H9 (cell line): ENCODE measurements around the gene APBB2. TPM values are rescaled to one million over a fixed set of nuclear protein-coding genes. Genes with fewer than 3 reads are reported as not detected.

Experiments
- DNase-seq: peaks from one replicate; pipeline ENCODE4 v3.0.0-alpha.2; 2017
- H2AFZ ChIP-seq: one replicate; pipeline ENCODE4 v1.6.1; 2013; ENCODE audit warnings: mild to moderate bottlenecking, low read length, control low read depth, moderate library complexity
- H2AK5ac ChIP-seq: 2 replicates; pipeline ENCODE4 v1.6.1; 2013; ENCODE audit warnings: low read length, control low read depth, mixed read lengths; ENCODE audit not compliant: insufficient read length
- H2BK120ac ChIP-seq: one replicate; pipeline ENCODE4 v1.6.1; 2013; ENCODE audit warnings: low read depth, mild to moderate bottlenecking, low read length, control low read depth, inconsistent platforms; ENCODE audit not compliant: poor library complexity, severe bottlenecking
- H2BK12ac ChIP-seq: 2 replicates; pipeline ENCODE4 v1.6.1; 2013; ENCODE audit warnings: low read length, control low read depth, mixed read lengths, low read depth; ENCODE audit not compliant: insufficient read length
- H2BK15ac ChIP-seq: 2 replicates; pipeline ENCODE4 v1.6.1; 2013; ENCODE audit warnings: low read depth, low read length, control low read depth
- H2BK20ac ChIP-seq: one replicate; pipeline ENCODE4 v1.6.1; 2013; ENCODE audit warnings: low read depth, mild to moderate bottlenecking, low read length, control low read depth, inconsistent platforms; ENCODE audit not compliant: poor library complexity, severe bottlenecking
- H2BK5ac ChIP-seq: 2 replicates; pipeline ENCODE4 v1.6.1; 2013; ENCODE audit warnings: low read length, control low read depth, mixed read lengths; ENCODE audit not compliant: insufficient read length
- H3K14ac ChIP-seq: 2 replicates; pipeline ENCODE4 v1.6.1; 2013; ENCODE audit warnings: low read length, control low read depth; ENCODE audit not compliant: insufficient read depth
- H3K18ac ChIP-seq: 2 replicates; pipeline ENCODE4 v1.6.1; 2013; ENCODE audit warnings: low read depth, mild to moderate bottlenecking, mixed read lengths, low read length, control low read depth; ENCODE audit not compliant: insufficient read length
- H3K23ac ChIP-seq: 2 replicates; pipeline ENCODE4 v1.6.1; 2013; ENCODE audit warnings: low read length, control low read depth, mixed read lengths, low read depth; ENCODE audit not compliant: insufficient read length
- H3K23me2 ChIP-seq: 2 replicates; pipeline ENCODE4 v1.6.1; 2013; ENCODE audit warnings: low read depth, mild to moderate bottlenecking, mixed read lengths, low read length, control low read depth; ENCODE audit not compliant: insufficient read length, poor library complexity, severe bottlenecking
- H3K27ac ChIP-seq: 2 replicates; pipeline ENCODE4 v1.5.1; 2013; ENCODE audit warnings: low read length, control low read depth, mixed read lengths, low read depth; ENCODE audit not compliant: insufficient read length
- H3K27me3 ChIP-seq: 2 replicates; pipeline ENCODE4 v1.6.1; 2013; ENCODE audit warnings: low read length, control low read depth, inconsistent platforms; ENCODE audit not compliant: insufficient read depth
- H3K4ac ChIP-seq: 2 replicates; pipeline ENCODE4 v1.6.1; 2013; ENCODE audit warnings: low read depth, mild to moderate bottlenecking, control low read depth, inconsistent platforms, low read length, moderate library complexity
- H3K4me1 ChIP-seq: 2 replicates; pipeline ENCODE4 v1.6.1; 2013; ENCODE audit warnings: low read length, control low read depth, inconsistent platforms; ENCODE audit not compliant: insufficient read depth
- H3K4me2 ChIP-seq: 2 replicates; pipeline ENCODE4 v1.6.1; 2013; ENCODE audit warnings: low read length, control low read depth, mixed read lengths; ENCODE audit not compliant: insufficient read length, insufficient read depth
- H3K56ac ChIP-seq: 2 replicates; pipeline ENCODE4 v1.6.1; 2013; ENCODE audit warnings: low read depth, mild to moderate bottlenecking, mixed read lengths, low read length, control low read depth; ENCODE audit not compliant: insufficient read length
- H3K79me1 ChIP-seq: 2 replicates; pipeline ENCODE4 v1.6.1; 2013; ENCODE audit warnings: low read depth, mild to moderate bottlenecking, moderate library complexity, low read length, control low read depth, inconsistent platforms; ENCODE audit not compliant: insufficient read depth, poor library complexity, severe bottlenecking
- H3K79me2 ChIP-seq: 2 replicates; pipeline ENCODE4 v1.6.1; 2013; ENCODE audit warnings: low read length, control low read depth, inconsistent platforms; ENCODE audit not compliant: insufficient read depth
- H3K9ac ChIP-seq: 2 replicates; pipeline ENCODE4 v1.6.1; 2013; ENCODE audit warnings: low read length, control low read depth, mixed read lengths; ENCODE audit not compliant: insufficient read length; ENCODE audit errors: extremely low read depth
- H3K9me3 ChIP-seq: one replicate; pipeline ENCODE4 v1.6.1; 2013; ENCODE audit warnings: low read depth, low read length, inconsistent platforms; ENCODE audit not compliant: control insufficient read depth
- H3T11ph ChIP-seq: one replicate; pipeline ENCODE4 v1.6.1; 2013; ENCODE audit warnings: mild to moderate bottlenecking, low read length, control low read depth, inconsistent platforms
- H4K20me1 ChIP-seq: one replicate; pipeline ENCODE4 v1.6.1; 2013; ENCODE audit not compliant: control insufficient read depth, insufficient read length, insufficient read depth
- H4K5ac ChIP-seq: 2 replicates; pipeline ENCODE4 v1.6.1; 2013; ENCODE audit warnings: low read depth, mild to moderate bottlenecking, mixed read lengths, low read length, control low read depth; ENCODE audit not compliant: insufficient read length
- H4K8ac ChIP-seq: replicated peaks from 2 replicates; pipeline ENCODE4 v1.6.1; 2013; ENCODE audit warnings: low read length, control low read depth, mixed read lengths, low read depth; ENCODE audit not compliant: insufficient read length
- H4K91ac ChIP-seq: 2 replicates; pipeline ENCODE4 v1.6.1; 2013; ENCODE audit warnings: low read depth, mild to moderate bottlenecking, moderate library complexity, mixed read lengths, low read length, control low read depth; ENCODE audit not compliant: insufficient read length
- H3K27ac Mint-ChIP-seq, 3 experiments: 2 replicates in 2 of 3; 3 replicates in 1 of 3; pipeline ENCODE4 v1.8.0; 2020 to 2021; ENCODE audit warnings: mixed read lengths in 3 of 3, mild to moderate bottlenecking in 1 of 3, moderate library complexity in 1 of 3
- H3K27me3 Mint-ChIP-seq: 2 replicates; pipeline ENCODE4 v1.8.0; 2021; ENCODE audit warnings: low read depth, mild to moderate bottlenecking, moderate library complexity, mixed read lengths
- H3K36me3 Mint-ChIP-seq, 3 experiments: 2 replicates in 2 of 3; 3 replicates in 1 of 3; pipeline ENCODE4 v1.8.0; 2020 to 2021; ENCODE audit warnings: low read depth in 3 of 3, mixed read lengths in 3 of 3; ENCODE audit not compliant: insufficient read depth in 1 of 3
- H3K4me1 Mint-ChIP-seq, 2 experiments: 2 replicates each; pipeline ENCODE4 v1.8.0; 2020; ENCODE audit warnings: mixed read lengths in 2 of 2
- H3K4me3 Mint-ChIP-seq, 2 experiments: 2 replicates in 1 of 2; 3 replicates in 1 of 2; pipeline ENCODE4 v1.8.0; 2020 to 2021; ENCODE audit warnings: mild to moderate bottlenecking in 2 of 2, mixed read lengths in 2 of 2, moderate library complexity in 1 of 2
- H3K9me3 Mint-ChIP-seq, 2 experiments: 2 replicates in 1 of 2; 3 replicates in 1 of 2; pipeline ENCODE4 v1.8.0; 2020; ENCODE audit warnings: mild to moderate bottlenecking in 2 of 2, mixed read lengths in 2 of 2, moderate library complexity in 1 of 2
- CTCF ChIP-seq: fragments of 200-600 bp; sonication (generic); conservative IDR thresholded peaks from 3 replicates; pipeline ENCODE4 v1.8.0; 2021; ENCODE audit warnings: antibody characterized with exemption, mild to moderate bottlenecking
- WGBS: extraction: QIAGEN DNeasy Blood & Tissue Kit; methylation state at CpG from one replicate; pipeline ENCODE4 v1.1.7; 2013; ENCODE audit warnings: missing lambda C conversion rate, low lambda C conversion rate, mixed read lengths; ENCODE audit not compliant: insufficient read length; ENCODE audit errors: extremely low coverage; 5-methylcytosine and 5-hydroxymethylcytosine counted together
- total RNA-seq: library from RNA; stranded (reverse); gene quantifications from 2 replicates; pipeline ENCODE4 v1.2.1, GENCODE V29; 2021

The APBB2 gene
- total RNA-seq, 1 experiment from 2014 or later = 39.6 TPM

- TF ChIP-seq CTCF = no peak
- no peak overlapping the region for H3K27ac ChIP-seq
- Mint-ChIP-seq H3K4me3 (no peak overlapping the region), H3K27ac (no peak overlapping the region), H3K4me1 (peaks cover under 1 to 2% of the 10 kb centered on the region in 2 experiments; a peak in 1 of 4 replicates), H3K27me3 (no peaks in the 10 kb centered on the region), H3K9me3 (no peaks in the 10 kb centered on the region; a peak in 1 of 5 replicates), H3K36me3 (peaks cover 4 to 34% (median 24%) of the 10 kb centered on the region in 3 experiments; a peak in 6 of 7 replicates)
- H2BK20ac ChIP-seq = no peak overlapping the region
- no peak overlapping the region for H4K8ac ChIP-seq
- no peak overlapping the region for H3K4me2 ChIP-seq
- no peak overlapping the region for H3K18ac ChIP-seq
- no peaks in the 10 kb centered on the region for H3K79me2 ChIP-seq
- no peak overlapping the region for H3K14ac ChIP-seq
- H3K23me2 ChIP-seq = no peaks in the 10 kb centered on the region
- no peak overlapping the region for H3K9ac ChIP-seq
- H3K79me1 ChIP-seq = no peaks in the 10 kb centered on the region
- H3K4ac ChIP-seq = no peak overlapping the region
- H3K23ac ChIP-seq = no peak overlapping the region
- H2BK120ac ChIP-seq = no peak overlapping the region
- no peak overlapping the region for H2AFZ ChIP-seq
- no peak overlapping the region for H3K56ac ChIP-seq
- no peak overlapping the region for H2AK5ac ChIP-seq
- H4K91ac ChIP-seq = no peak overlapping the region
- H3T11ph ChIP-seq = no peak overlapping the region
- no peak overlapping the region for H2BK5ac ChIP-seq
- H3K4me1 ChIP-seq = no peaks in the 10 kb centered on the region
- H4K20me1 ChIP-seq = no peaks in the 10 kb centered on the region
- H3K27me3 ChIP-seq = no peaks in the 10 kb centered on the region
- no CpG with 5 or more reads among the region's 3 CpGs for WGBS
- H3K9me3 ChIP-seq = no peaks in the 10 kb centered on the region
- no peak overlapping the region for H4K5ac ChIP-seq
- no peak for DNase-seq
- H2BK15ac ChIP-seq = no peak overlapping the region
- H2BK12ac ChIP-seq = no peak overlapping the region
These were observed 451.1 kb downstream of the APBB2 start for GRCh38 chr4:40763228-40763716.

Other genes starting within 250 kb of the APBB2 start
- gene UCHL1, start 42.4 kb upstream of the APBB2 start, total RNA-seq = 513 and 522 TPM in 2 replicates